Erythroblast (primary cell): Measurements from ENCODE around the gene TRAF1.

Experiments used
- GATA1 ChIP-seq: IDR thresholded peaks from 2 replicates; pipeline ENCODE4 v1.6.1; 2011; ENCODE audit warnings: low read depth, mild to moderate bottlenecking, control low read depth, low read length, moderate library complexity
- POLR2A ChIP-seq: IDR thresholded peaks from 2 replicates; pipeline ENCODE4 v1.6.1; 2011; ENCODE audit warnings: mild to moderate bottlenecking, low read length

DNA sequence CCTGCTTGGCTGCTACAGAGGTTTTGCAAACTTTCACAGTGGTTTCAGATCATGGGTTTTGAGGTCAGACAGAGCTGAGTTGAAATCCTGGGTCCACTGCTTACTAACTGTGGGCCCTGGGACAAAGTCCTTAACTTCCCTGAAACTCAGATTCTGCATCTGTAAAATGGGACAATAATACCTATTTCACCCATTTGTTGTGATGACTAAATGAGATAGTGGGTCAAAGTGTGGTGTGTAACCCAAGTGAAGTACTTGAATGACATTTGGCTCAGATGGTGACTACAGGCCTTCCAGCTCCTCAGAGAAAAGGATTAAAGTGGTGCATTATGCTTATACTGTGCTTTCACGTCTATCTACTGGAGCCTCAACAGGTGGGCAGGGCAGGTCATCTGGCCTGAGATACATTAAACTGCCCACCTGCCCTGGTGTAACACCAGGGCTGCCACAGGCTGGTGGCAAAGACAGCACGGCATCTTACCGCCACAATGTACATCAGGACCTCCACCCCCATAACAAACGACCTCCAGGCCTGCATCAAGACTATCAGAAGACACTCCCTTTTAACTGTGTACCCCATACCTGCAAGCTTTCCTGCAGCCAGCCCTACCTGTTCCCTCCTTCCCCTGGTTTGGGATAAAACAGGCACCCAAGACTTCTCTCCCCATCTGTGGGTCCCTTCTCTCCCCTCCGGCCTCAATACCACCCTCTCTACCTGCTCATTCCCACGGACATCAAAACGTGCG, 846 bp upstream of the TRAF1 start:
- TF ChIP-seq POLR2A: no peak
- no peak for TF ChIP-seq GATA1
